PC-9 (cell line): ENCODE measurements around the gene CNTNAP2.

Source experiments
- CTCF ChIP-seq: fragments of 200-600 bp; sonication (generic); conservative IDR thresholded peaks from 2 replicates; pipeline ENCODE4 v1.6.1; 2017; ENCODE audit warnings: mixed run types, antibody characterized with exemption, mild to moderate bottlenecking, moderate library complexity
- EZH2 ChIP-seq: fragments of 200-600 bp; sonication (generic); IDR thresholded peaks from 2 replicates; pipeline ENCODE4 v1.8.0; 2017; ENCODE audit warnings: antibody characterized with exemption, low read depth

GRCh38 chr7:147859033-147859432 lies 1742.4 kb downstream of the CNTNAP2 start:
- TF ChIP-seq CTCF (no peak), EZH2 (no peak)
